Cardiac muscle cell (in vitro differentiated cells and primary cell): ENCODE results near the gene C7orf25. TPM values are rescaled to one million over a fixed set of nuclear protein-coding genes. Genes with fewer than 3 reads are reported as not detected.

Experiments
- DNase-seq, 2 donors: peaks; one replicate each; pipeline versions ENCODE4 v3.0.0 to v3.0.0-alpha.2; 2010 to 2017; ENCODE audit warnings: low read depth in 1 of 2, low spot score in 1 of 2
- H3K27ac ChIP-seq: fragments of 200-600 bp; sonication (generic); 2 replicates; pipeline ENCODE4 v1.5.1; 2016
- H3K27me3 ChIP-seq: fragments of 200-600 bp; sonication (generic); 2 replicates; pipeline ENCODE4 v1.6.0; 2016; ENCODE audit warnings: control low read depth
- H3K36me3 ChIP-seq: fragments of 200-600 bp; sonication (generic); 2 replicates; pipeline ENCODE4 v1.5.1; 2016; ENCODE audit warnings: control low read depth
- H3K4me1 ChIP-seq: fragments of 200-600 bp; sonication (generic); 2 replicates; pipeline ENCODE4 v1.8.1; 2017; ENCODE audit warnings: low read depth, mild to moderate bottlenecking, mixed run types
- H3K4me3 ChIP-seq: fragments of 200-600 bp; sonication (generic); 2 replicates; pipeline ENCODE4 v1.5.1; 2016; ENCODE audit warnings: mild to moderate bottlenecking
- H3K9me3 ChIP-seq: fragments of 200-600 bp; sonication (generic); 2 replicates; pipeline ENCODE4 v1.5.1; 2017; ENCODE audit warnings: low read depth, mild to moderate bottlenecking, control low read depth
- CTCF ChIP-seq: IDR thresholded peaks from 2 replicates; pipeline ENCODE4 v1.5.1; 2012; ENCODE audit warnings: low read depth, mild to moderate bottlenecking, low read length
- polyA plus RNA-seq: library from polyadenylated mRNA; unstranded; fragments of >200 nt; fragmentation: Nextera tagmentation; extraction: Ambion mirVana; gene quantifications from 2 replicates; pipeline ENCODE4 v1.2.1, GENCODE V29; 2016
- total RNA-seq: library from RNA; depleted of rRNA; stranded (reverse); fragments of >200 nt; gene quantifications from 2 replicates; pipeline ENCODE4 v1.2.3, GENCODE V29; 2016

The C7orf25 gene
- total and polyA plus RNA-seq, 2 experiments from 2014 or later = 5.1 to 10.4 TPM

DNA sequence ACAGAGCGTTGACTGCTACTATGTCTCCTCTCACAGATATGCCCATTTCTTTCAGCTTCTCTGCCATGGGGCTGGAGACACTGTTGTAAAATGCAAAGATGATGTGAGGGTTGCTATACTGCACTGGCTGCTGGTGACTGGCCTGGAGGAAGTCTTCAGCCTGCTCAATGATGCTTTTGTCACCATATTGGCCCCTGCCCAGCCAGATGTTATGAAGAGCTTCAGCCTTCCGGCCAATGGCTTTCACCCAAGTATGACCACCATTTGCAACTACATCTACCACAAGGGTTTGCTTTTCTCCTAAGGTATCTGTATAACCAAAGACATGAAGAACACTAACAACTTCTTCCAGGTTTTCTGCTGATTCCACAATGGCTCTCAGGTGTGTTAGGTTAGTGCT lies 1.6 kb downstream of the C7orf25 start:
- Histone ChIP-seq H3K9me3 (no peaks in the 10 kb centered on the region), H3K4me3 (no peak overlapping the region), H3K4me1 (peaks cover 13% of the 10 kb centered on the region), H3K27ac (no peak overlapping the region), H3K36me3 (no peaks in the 10 kb centered on the region), H3K27me3 (no peaks in the 10 kb centered on the region)
- no peak for DNase-seq
- no peak for TF ChIP-seq CTCF

DNA sequence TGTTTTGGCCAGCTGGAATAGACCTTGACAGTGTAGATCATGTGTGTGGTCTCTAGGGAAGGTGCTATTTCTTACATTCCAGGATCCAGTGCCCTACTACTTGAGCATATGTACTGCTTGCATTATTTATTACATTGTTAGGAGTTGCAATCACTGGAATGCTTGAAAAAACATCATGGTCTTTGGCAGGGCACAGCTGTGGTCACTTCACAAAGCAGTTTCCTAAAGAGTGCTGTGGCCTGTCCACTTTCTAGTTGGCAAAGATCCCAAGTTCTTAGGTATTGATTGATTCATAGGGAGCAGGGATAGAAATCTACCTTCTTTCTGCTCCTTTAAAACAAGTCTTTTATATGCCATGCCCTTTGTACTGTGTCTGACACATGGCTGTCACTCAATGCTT lies 4.6 kb downstream of the C7orf25 start:
- H3K4me1 ChIP-seq = peaks cover 12% of the 10 kb centered on the region
- H3K9me3 ChIP-seq = no peaks in the 10 kb centered on the region
- DNase-seq = peak in 1 of 2 donors; percentile 38
- no peaks in the 10 kb centered on the region for H3K36me3 ChIP-seq
- no peaks in the 10 kb centered on the region for H3K27me3 ChIP-seq
- no peak overlapping the region for H3K4me3 ChIP-seq
- H3K27ac ChIP-seq = no peak overlapping the region
- TF ChIP-seq CTCF = no peak

GRCh38 chr7:42906181-42906580 lies 5.7 kb downstream of the C7orf25 start:
- Histone ChIP-seq H3K27ac (no peak overlapping the region), H3K36me3 (no peaks in the 10 kb centered on the region), H3K4me1 (peaks cover 11% of the 10 kb centered on the region), H3K4me3 (no peak overlapping the region), H3K9me3 (no peaks in the 10 kb centered on the region), H3K27me3 (no peaks in the 10 kb centered on the region)
- TF ChIP-seq CTCF = no peak
- no peak for DNase-seq

DNA sequence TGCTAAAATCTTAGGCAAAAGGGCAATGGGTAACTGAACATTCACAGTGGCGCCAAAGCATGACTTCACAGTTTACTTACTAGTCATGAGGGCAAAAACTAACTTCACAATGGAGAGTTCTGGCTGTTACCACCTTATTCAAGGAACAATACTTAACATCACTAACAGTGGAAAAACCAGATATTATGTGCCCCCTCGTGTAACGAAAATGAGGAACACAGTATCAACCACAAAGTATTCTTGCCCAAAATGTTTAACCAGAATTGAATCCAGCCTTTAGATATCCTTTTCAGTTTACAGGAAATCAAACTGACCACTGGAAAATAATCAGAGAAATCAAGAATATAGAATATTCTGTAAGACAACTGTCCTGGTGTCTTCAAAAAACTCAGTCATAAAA lies 9.5 kb downstream of the C7orf25 start:
- Histone ChIP-seq H3K27me3 (no peaks in the 10 kb centered on the region), H3K4me3 (no peak overlapping the region), H3K4me1 (no peaks in the 10 kb centered on the region), H3K36me3 (no peaks in the 10 kb centered on the region), H3K27ac (no peak overlapping the region), H3K9me3 (no peaks in the 10 kb centered on the region)
- no peak for TF ChIP-seq CTCF
- DNase-seq = no peak

DNA sequence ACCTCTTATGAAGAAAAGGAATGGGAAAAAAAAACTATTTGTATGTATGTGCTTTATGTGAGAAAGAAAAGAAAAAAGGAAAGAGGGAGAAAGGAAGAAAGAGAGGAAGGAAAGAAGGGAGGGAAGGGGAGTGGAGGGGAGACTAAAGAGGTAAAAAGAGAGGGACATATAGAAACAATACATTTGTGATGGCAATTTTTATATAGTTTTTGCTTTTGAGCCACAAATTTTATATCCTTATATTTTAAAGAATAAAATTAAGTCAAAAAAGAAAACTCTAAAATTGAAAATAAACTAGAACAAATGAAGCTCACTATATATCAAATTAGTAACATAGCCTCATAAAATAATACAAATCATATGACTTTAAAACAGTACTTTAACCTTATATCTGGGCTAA lies 11.0 kb downstream of the C7orf25 start:
- H3K27me3 ChIP-seq = no peaks in the 10 kb centered on the region
- no peak for TF ChIP-seq CTCF
- DNase-seq = no peak

More for the DNA sequence above, 11.0 kb downstream of the C7orf25 start:
- H3K36me3 ChIP-seq = no peaks in the 10 kb centered on the region
- no peaks in the 10 kb centered on the region for H3K9me3 ChIP-seq
- H3K4me1 ChIP-seq = no peaks in the 10 kb centered on the region
- H3K27ac ChIP-seq = no peak overlapping the region
- H3K4me3 ChIP-seq = no peak overlapping the region
